Liver (tissue), 3 donors: ENCODE measurements around the gene GALNT17.

Experiments
- CTCF ChIP-seq: fragments of 150-350 bp; IDR thresholded peaks from 2 replicates; pipeline ENCODE4 v1.5.1; 2017; ENCODE audit warnings: improper control_type of control experiment, low read depth, low read length; ENCODE audit not compliant: missing input control
- EGR1 ChIP-seq, 2 donors: IDR thresholded peaks; 2 replicates each; pipeline ENCODE4 v1.6.1; 2016 to 2018; ENCODE audit warnings: antibody characterized with exemption in 2 of 2, low read depth in 2 of 2
- FOXA1 ChIP-seq: IDR thresholded peaks from 2 replicates; pipeline ENCODE4 v1.6.1; 2016; ENCODE audit warnings: antibody characterized with exemption
- GABPA ChIP-seq, 2 donors: IDR thresholded peaks in 1 of 2; conservative IDR thresholded peaks in 1 of 2; 2 replicates each; pipeline ENCODE4 v1.6.1; 2016; ENCODE audit warnings: antibody characterized with exemption in 2 of 2, mild to moderate bottlenecking in 1 of 2, moderate library complexity in 1 of 2
- MAX ChIP-seq: IDR thresholded peaks from 2 replicates; pipeline ENCODE4 v1.6.1; 2016; ENCODE audit warnings: antibody characterized with exemption
- RAD21 ChIP-seq, 2 donors: IDR thresholded peaks; 2 replicates each; pipeline ENCODE4 v1.6.1; 2016; ENCODE audit warnings: antibody characterized with exemption in 2 of 2, mild to moderate bottlenecking in 2 of 2
- REST ChIP-seq: IDR thresholded peaks from 2 replicates; pipeline ENCODE4 v1.6.1; 2016; ENCODE audit warnings: antibody characterized with exemption, mild to moderate bottlenecking
- RXRA ChIP-seq, 2 donors: IDR thresholded peaks; 2 replicates each; pipeline ENCODE4 v1.6.1; 2017 to 2018; ENCODE audit warnings: antibody characterized with exemption in 2 of 2, mild to moderate bottlenecking in 1 of 2
- SP1 ChIP-seq: IDR thresholded peaks from 2 replicates; pipeline ENCODE4 v1.6.1; 2018; ENCODE audit warnings: antibody characterized with exemption, mild to moderate bottlenecking
- TAF1 ChIP-seq: conservative IDR thresholded peaks from 2 replicates; pipeline ENCODE4 v1.6.1; 2016; ENCODE audit warnings: antibody characterized with exemption, mild to moderate bottlenecking
- donor health status: healthy.
- donor health status: healthy.

- TF ChIP-seq CTCF (no peak), GABPA (IDR thresholded peaks at IDR 0.05 in 1 of 2, conservative IDR thresholded peaks at IDR 0.05 in 1 of 2) (no peak), RAD21 (IDR thresholded peaks at IDR 0.05) (no peak), SP1 (no peak), TAF1 (no peak), FOXA1 (no peak), RXRA (IDR thresholded peaks at IDR 0.05) (no peak), EGR1 (IDR thresholded peaks at IDR 0.05; ENCODE audit: low read depth in 2 of 2) (no peak), REST (no peak), MAX (no peak)
These were observed 168.7 kb downstream of the GALNT17 start for GRCh38 chr7:71300603-71301002.
